HG03469 (cell line): ENCODE measurements around the gene TMEM117.

Experiments used
- ATAC-seq: cut with Tn5 transposase; IDR thresholded peaks from one replicate; pipeline ENCODE4 v1.9.1; 2021; ENCODE audit warnings: mild to moderate bottlenecking, moderate library complexity, moderate number of reproducible peaks; ENCODE audit not compliant: unreplicated experiment

Gene TMEM117

GRCh38 chr12:44076871-44077270 lies 241.0 kb downstream of the TMEM117 start:
- no peak for ATAC-seq

- no peak for ATAC-seq
Measured at GRCh38 chr12:44077294-44077693, 241.4 kb downstream of the TMEM117 start.

- no peak for ATAC-seq
Measured at GRCh38 chr12:44078273-44078672, 242.4 kb downstream of the TMEM117 start.

GRCh38 chr12:44088647-44089046 lies 252.8 kb downstream of the TMEM117 start:
- no peak for ATAC-seq

GRCh38 chr12:44091948-44092606 lies 256.2 kb downstream of the TMEM117 start:
- no peak for ATAC-seq

GRCh38 chr12:44098786-44099185 lies 262.9 kb downstream of the TMEM117 start:
- ATAC-seq, result no peak

GRCh38 chr12:44099486-44099885 lies 263.6 kb downstream of the TMEM117 start:
- ATAC-seq, result no peak

GRCh38 chr12:44100264-44100663 lies 264.4 kb downstream of the TMEM117 start:
- no peak for ATAC-seq

- no peak for ATAC-seq
Measured at GRCh38 chr12:44101475-44101874, 265.6 kb downstream of the TMEM117 start.

- no peak for ATAC-seq
Measured at GRCh38 chr12:44114906-44115305, 279.0 kb downstream of the TMEM117 start.

GRCh38 chr12:44117337-44117736 lies 281.5 kb downstream of the TMEM117 start:
- ATAC-seq, result no peak

- no peak for ATAC-seq
Measured at GRCh38 chr12:44118946-44119345, 283.1 kb downstream of the TMEM117 start.

GRCh38 chr12:44126806-44127205 lies 290.9 kb downstream of the TMEM117 start:
- no peak for ATAC-seq

- ATAC-seq, result no peak
Measured at GRCh38 chr12:44127966-44128710, 292.3 kb downstream of the TMEM117 start.

- ATAC-seq, result no peak
Measured at GRCh38 chr12:44143175-44143574, 307.3 kb downstream of the TMEM117 start.

GRCh38 chr12:44148936-44149335 lies 313.1 kb downstream of the TMEM117 start:
- no peak for ATAC-seq

- no peak for ATAC-seq
Measured at GRCh38 chr12:44154128-44154527, 318.2 kb downstream of the TMEM117 start.

- ATAC-seq, result no peak
Measured at GRCh38 chr12:44155358-44155757, 319.5 kb downstream of the TMEM117 start.

GRCh38 chr12:44157359-44157758 lies 321.5 kb downstream of the TMEM117 start:
- ATAC-seq, result no peak

GRCh38 chr12:44158746-44159145 lies 322.9 kb downstream of the TMEM117 start:
- ATAC-seq, result no peak

- ATAC-seq, result no peak
Measured at GRCh38 chr12:44159216-44159615, 323.3 kb downstream of the TMEM117 start.

- ATAC-seq, result no peak
Measured at GRCh38 chr12:44159862-44160261, 324.0 kb downstream of the TMEM117 start.
